PC-3 (cell line): Measurements from ENCODE around the gene TAOK3. TPM values are rescaled to one million over a fixed set of nuclear protein-coding genes. Genes with fewer than 3 reads are reported as not detected.
A peak's percentile ranks its signal among the peaks of the same experiment; 100 is the strongest.

ENCODE experiments used
- ATAC-seq: fragments of 200-7000 bp; cut with Tn5 transposase; 2 replicates; pipeline ENCODE4 v1.9.1; 2020; ENCODE audit warnings: mild to moderate bottlenecking, moderate library complexity
- BruUV-seq: library from RNA; stranded (reverse); fragments of 400-500 nt; replicated peaks from 2 replicates; lab custom pipeline; 2021; lab: Mats Ljungman, UMichigan
- CTCF ChIA-PET: fragments of 300-600 bp; sonication (Branson Sonifier 250); formaldehyde crosslinking; loops from one replicate; lab custom pipeline; 2022; ENCODE audit warnings: antibody characterized with exemption; lab: Charles Lee
- POLR2A ChIA-PET: fragments of 300-600 bp; sonication (Branson Sonifier 250); formaldehyde crosslinking; loops from one replicate; lab custom pipeline; 2022; ENCODE audit warnings: antibody characterized with exemption; ENCODE audit not compliant: unreplicated experiment; lab: Charles Lee
- DNase-seq: peaks from one replicate; pipeline ENCODE4 v3.0.0-alpha.2; 2015
- H2AFZ ChIP-seq: fragments of 300-600 bp; sonication (generic); 2 replicates; pipeline ENCODE4 v1.6.0; 2016; ENCODE audit warnings: antibody characterized with exemption, low read length
- H3F3A ChIP-seq: fragments of 300-600 bp; sonication (generic); one replicate; pipeline ENCODE4 v1.6.0; 2017; ENCODE audit warnings: antibody characterized with exemption, low read length, control low read depth, mild to moderate bottlenecking; ENCODE audit not compliant: unreplicated experiment
- H3K27ac ChIP-seq: fragments of 300-600 bp; sonication (generic); 2 replicates; pipeline ENCODE4 v1.5.1; 2016; ENCODE audit warnings: mild to moderate bottlenecking, low read length
- H3K27me3 ChIP-seq: fragments of 300-600 bp; sonication (generic); 2 replicates; pipeline ENCODE4 v1.6.1; 2016; ENCODE audit warnings: low read length, mixed read lengths
- H3K36me3 ChIP-seq: fragments of 300-600 bp; sonication (generic); 2 replicates; pipeline ENCODE4 v1.6.1; 2016; ENCODE audit warnings: low read depth, mixed run types, low read length, mixed read lengths
- H3K4me1 ChIP-seq: fragments of 300-600 bp; sonication (generic); 2 replicates; pipeline ENCODE4 v1.5.1; 2016; ENCODE audit warnings: low read length; ENCODE audit not compliant: insufficient read depth
- H3K4me2 ChIP-seq: fragments of 300-600 bp; sonication (generic); 2 replicates; pipeline ENCODE4 v1.6.0; 2016; ENCODE audit warnings: low read length
- H3K4me3 ChIP-seq: fragments of 300-600 bp; sonication (generic); 2 replicates; pipeline ENCODE4 v1.5.1; 2016; ENCODE audit warnings: mild to moderate bottlenecking, low read length, mixed read lengths
- H3K79me2 ChIP-seq: fragments of 300-600 bp; sonication (generic); 2 replicates; pipeline ENCODE4 v1.6.1; 2017; ENCODE audit warnings: low read length, mixed read lengths
- H3K9ac ChIP-seq: fragments of 300-600 bp; sonication (generic); 2 replicates; pipeline ENCODE4 v1.6.0; 2016; ENCODE audit warnings: mild to moderate bottlenecking, low read length
- H3K9me2 ChIP-seq: fragments of 300-600 bp; sonication (generic); replicated peaks from 2 replicates; pipeline ENCODE4 v1.6.1; 2016; ENCODE audit warnings: mixed run types, low read length, mixed read lengths
- H3K9me3 ChIP-seq: fragments of 300-600 bp; sonication (generic); 2 replicates; pipeline ENCODE4 v1.6.1; 2016; ENCODE audit warnings: low read length, mixed read lengths
- H4K20me1 ChIP-seq: fragments of 300-600 bp; sonication (generic); 2 replicates; pipeline ENCODE4 v1.6.1; 2016; ENCODE audit warnings: low read length, mixed read lengths
- CTCF ChIP-seq: fragments of 300-600 bp; sonication (generic); conservative IDR thresholded peaks from 2 replicates; pipeline ENCODE4 v1.5.1; 2017; ENCODE audit warnings: antibody characterized with exemption, low read depth, mild to moderate bottlenecking, low read length
- EZH2 ChIP-seq: fragments of 300-600 bp; sonication (generic); IDR thresholded peaks from one replicate; pipeline ENCODE4 v1.6.1; 2017; ENCODE audit warnings: antibody characterized with exemption, mild to moderate bottlenecking, low read length; ENCODE audit not compliant: unreplicated experiment
- EZH2phosphoT487 ChIP-seq: fragments of 300-600 bp; sonication (generic); IDR thresholded peaks from 2 replicates; pipeline ENCODE4 v1.6.1; 2018; ENCODE audit warnings: mild to moderate bottlenecking, antibody characterized with exemption, low read length, borderline replicate concordance
- intact Hi-C: fragments of 100-400 bp; cut with micrococcal nuclease; formaldehyde crosslinking; loops from 2 replicates; pipeline ENCODE4 v1.9.0; 2023
- total RNA-seq: library from RNA; depleted of rRNA; stranded (reverse); fragments of >200 nt; gene quantifications from 2 replicates; pipeline ENCODE4 v1.2.3, GENCODE V29; 2014

TAOK3 gene
- total RNA-seq, 1 experiment from 2014 or later: 27.9 TPM

- Histone ChIP-seq H4K20me1 (no peaks in the 10 kb centered on the region), H3K79me2 (peaks cover 29% of the 10 kb centered on the region; the same call in 1 of the 2 replicates), H3K9me2 (no peaks in the 10 kb centered on the region), H3K4me1 (peaks cover 21% of the 10 kb centered on the region), H3K36me3 (no peaks in the 10 kb centered on the region), H3K27ac (peak overlapping the region; percentile 28), H3F3A (peaks cover 2% of the 10 kb centered on the region), H3K9ac (peak overlapping the region; percentile 78), H3K27me3 (no peaks in the 10 kb centered on the region), H3K4me2 (peak overlapping the region; percentile 96), H3K9me3 (no peaks in the 10 kb centered on the region), H2AFZ (peak overlapping the region; percentile 84), H3K4me3 (peak overlapping the region; percentile 94)
- ChIA-PET POLR2A (interaction anchor here (0.5 to 1.2 kb wide), 2 partner anchors 38 to 42 kb away, joined by 4 to 5 read pairs; partner anchors contain the start of gene WSB2), CTCF (interaction anchor here (0.5 to 0.6 kb wide), 2 partner anchors 48 to 613 kb away, joined by 3 to 5 read pairs; no protein-coding TSS in a partner anchor)
- intact Hi-C loops: loop anchor here (1.0 kb wide), 1 partner anchor 43 kb away; no protein-coding TSS in a partner anchor
- no peak for TF ChIP-seq EZH2phosphoT487
- TF ChIP-seq CTCF: no peak
- no peak for TF ChIP-seq EZH2
- DNase-seq (peak; percentile 29), ATAC-seq (no peak)
- BruUV-seq: TSS peak; percentile 41
Measured at GRCh38 chr12:118102609-118103008, 270.1 kb downstream of the TAOK3 start.

GRCh38 chr12:118102070-118102469, 270.6 kb downstream of the TAOK3 start:
- Histone ChIP-seq H3K9ac (0 out of 2 replicates have a peak overlapping the region, but pooled peaks have one; percentile 78), H3K9me3 (no peaks in the 10 kb centered on the region), H3F3A (peaks cover 2% of the 10 kb centered on the region), H3K9me2 (no peaks in the 10 kb centered on the region), H3K4me3 (peak overlapping the region; percentile 94), H3K27ac (peak overlapping the region; percentile 50), H3K4me1 (peaks cover 21% of the 10 kb centered on the region), H4K20me1 (no peaks in the 10 kb centered on the region), H3K79me2 (peaks cover 29% of the 10 kb centered on the region; the same call in 1 of the 2 replicates), H3K36me3 (no peaks in the 10 kb centered on the region), H3K4me2 (peak overlapping the region; percentile 96), H3K27me3 (no peaks in the 10 kb centered on the region), H2AFZ (no peak overlapping the region)
- BruUV-seq: no TSS peak
- TF ChIP-seq EZH2phosphoT487 (no peak), EZH2 (no peak), CTCF (no peak)
- ChIA-PET CTCF (interaction anchor here (0.5 kb wide), 1 partner anchor 612 kb away, joined by 3 read pairs; no protein-coding TSS in a partner anchor), POLR2A (interaction anchor here (1.2 kb wide), 1 partner anchor 38 kb away, joined by 4 read pairs; no protein-coding TSS in a partner anchor)
- DNase-seq (peak; percentile 93), ATAC-seq (peak; percentile 37)
- intact Hi-C loops: no loop called here

- no TSS peak for BruUV-seq
- H3K27me3 ChIP-seq: no peaks in the 10 kb centered on the region
- H3F3A ChIP-seq: peaks cover 2% of the 10 kb centered on the region
- H3K9me3 ChIP-seq: no peaks in the 10 kb centered on the region
- no peak overlapping the region for H3K9ac ChIP-seq
- H2AFZ ChIP-seq: no peak overlapping the region
- DNase-seq (no peak), ATAC-seq (no peak)
- no peaks in the 10 kb centered on the region for H3K9me2 ChIP-seq
- no peak for TF ChIP-seq EZH2phosphoT487
- no peak for TF ChIP-seq CTCF
- ChIA-PET POLR2A (no interaction called here), CTCF (no interaction called here)
- no peaks in the 10 kb centered on the region for H3K36me3 ChIP-seq
- no peak overlapping the region for H3K27ac ChIP-seq
- intact Hi-C loops: no loop called here
- no peak overlapping the region for H3K4me3 ChIP-seq
- peaks cover 21% of the 10 kb centered on the region for H3K4me1 ChIP-seq
- peaks cover 29% of the 10 kb centered on the region; the same call in 1 of the 2 replicates for H3K79me2 ChIP-seq
- no peaks in the 10 kb centered on the region for H4K20me1 ChIP-seq
- no peak overlapping the region for H3K4me2 ChIP-seq
Measured at GRCh38 chr12:118101051-118101450, 271.7 kb downstream of the TAOK3 start.
